ENCODE results near the gene HOXA4. TPM values are rescaled to one million over a fixed set of nuclear protein-coding genes. Genes with fewer than 3 reads are reported as not detected.

The HOXA4 gene
- polyA plus RNA-seq, 1 donor (not counting 4 experiments of a cell fraction or from before 2014, with no cell fraction given), result 1.5 TPM

DNA sequence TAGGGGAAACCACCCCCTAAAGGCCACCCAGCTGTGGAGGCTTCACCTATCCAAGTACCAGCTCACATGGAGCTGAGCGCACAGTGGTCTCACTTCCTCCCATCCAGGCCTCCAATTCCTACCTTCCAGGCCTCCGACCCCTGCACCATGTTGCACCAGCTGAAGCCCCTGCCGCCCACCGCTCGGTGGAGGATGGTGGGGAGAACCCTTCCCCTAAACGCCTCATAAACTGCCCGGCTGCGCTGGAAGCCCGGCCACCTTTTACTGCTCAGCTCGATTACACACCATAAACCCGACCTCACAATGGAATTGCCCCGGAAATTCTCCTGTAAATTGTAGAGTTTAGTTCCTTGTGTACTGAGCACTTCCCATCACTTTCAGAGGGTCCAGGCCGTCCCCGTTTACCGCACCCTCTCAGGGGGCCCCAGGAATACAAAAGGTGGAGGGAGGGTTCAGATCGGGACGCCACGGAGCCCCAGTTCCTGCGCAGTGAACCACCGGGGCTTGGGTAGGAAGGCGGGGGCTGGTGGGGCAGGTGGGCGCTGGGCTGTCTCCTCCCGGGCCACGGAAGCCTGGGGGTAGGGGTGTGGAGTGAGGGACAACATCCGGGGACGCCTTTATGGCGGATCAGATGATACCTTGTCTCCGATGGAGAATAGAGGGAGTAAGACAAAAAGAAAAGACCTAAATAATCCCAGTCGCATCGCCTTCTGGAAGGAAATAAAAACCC is 27.3 kb upstream of the HOXA4 start:
- Histone ChIP-seq H3K79me2 (ENCODE audit: control insufficient read depth, insufficient read depth, low read length) (peaks cover 45% of the 10 kb centered on the region), H3K4me3 (ENCODE audit: control insufficient read depth in 2 of 3, extremely low read depth in 1 of 3, insufficient read depth in 2 of 3, low read depth in 1 of 3, low read length in 3 of 3) (peak overlapping the region; percentile 55 to 94 (median 80)), H3K4me2 (ENCODE audit: control insufficient read depth, extremely low read depth, insufficient read depth, low read depth, low read length) (peak overlapping the region; percentile 98), H3K9me1 (ENCODE audit: control insufficient read depth, extremely low read depth, insufficient read depth, low read length) (no peaks in the 10 kb centered on the region), H3K4me1 (ENCODE audit: control insufficient read depth, extremely low read depth, insufficient read depth, low read length) (peaks cover 69% of the 10 kb centered on the region), H3K27ac (ENCODE audit: control insufficient read depth, insufficient read depth, low read length) (peak overlapping the region; percentile 87), H2AFZ (ENCODE audit: control insufficient read depth, low read length) (peak overlapping the region; percentile 87), H3K27me3 (ENCODE audit: control insufficient read depth, extremely low read depth, insufficient read depth, low read length) (no peaks in the 10 kb centered on the region), H3K36me3 (ENCODE audit: control insufficient read depth in 2 of 2, extremely low read depth in 1 of 2, insufficient read depth in 2 of 2, low read length in 2 of 2) (no peaks in the 10 kb centered on the region), H4K20me1 (ENCODE audit: control insufficient read depth, extremely low read depth, insufficient read depth, low read length) (no peaks in the 10 kb centered on the region), H3K9me3 (ENCODE audit: control insufficient read depth, low read depth, low read length) (no peaks in the 10 kb centered on the region), H3K9ac (ENCODE audit: control insufficient read depth, extremely low read depth, insufficient read depth, low read length) (peak overlapping the region; percentile 90)
- no peak for TF ChIP-seq EZH2 (IDR thresholded peaks at IDR 0.05; ENCODE audit: low read length)
- TF ChIP-seq, protein P1, sequence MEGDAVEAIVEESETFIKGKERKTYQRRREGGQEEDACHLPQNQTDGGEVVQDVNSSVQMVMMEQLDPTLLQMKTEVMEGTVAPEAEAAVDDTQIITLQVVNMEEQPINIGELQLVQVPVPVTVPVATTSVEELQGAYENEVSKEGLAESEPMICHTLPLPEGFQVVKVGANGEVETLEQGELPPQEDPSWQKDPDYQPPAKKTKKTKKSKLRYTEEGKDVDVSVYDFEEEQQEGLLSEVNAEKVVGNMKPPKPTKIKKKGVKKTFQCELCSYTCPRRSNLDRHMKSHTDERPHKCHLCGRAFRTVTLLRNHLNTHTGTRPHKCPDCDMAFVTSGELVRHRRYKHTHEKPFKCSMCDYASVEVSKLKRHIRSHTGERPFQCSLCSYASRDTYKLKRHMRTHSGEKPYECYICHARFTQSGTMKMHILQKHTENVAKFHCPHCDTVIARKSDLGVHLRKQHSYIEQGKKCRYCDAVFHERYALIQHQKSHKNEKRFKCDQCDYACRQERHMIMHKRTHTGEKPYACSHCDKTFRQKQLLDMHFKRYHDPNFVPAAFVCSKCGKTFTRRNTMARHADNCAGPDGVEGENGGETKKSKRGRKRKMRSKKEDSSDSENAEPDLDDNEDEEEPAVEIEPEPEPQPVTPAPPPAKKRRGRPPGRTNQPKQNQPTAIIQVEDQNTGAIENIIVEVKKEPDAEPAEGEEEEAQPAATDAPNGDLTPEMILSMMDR (optimal IDR thresholded peaks at IDR 0.05 in 1 of 3, IDR thresholded peaks at IDR 0.05 in 1 of 3, conservative IDR thresholded peaks at IDR 0.05 in 1 of 3; ENCODE audit: extremely low read depth in 1 of 3, insufficient read depth in 2 of 3, low read length in 3 of 3), result no peak
- DNase-seq (ENCODE audit: low read depth, low spot score) (no peak), FAIRE-seq (no peak)
- dilution Hi-C loops (cut with MboI; ENCODE audit: extremely low pct_ligation_motif_present, low sequenced_read_pairs), result no loop called here

DNA sequence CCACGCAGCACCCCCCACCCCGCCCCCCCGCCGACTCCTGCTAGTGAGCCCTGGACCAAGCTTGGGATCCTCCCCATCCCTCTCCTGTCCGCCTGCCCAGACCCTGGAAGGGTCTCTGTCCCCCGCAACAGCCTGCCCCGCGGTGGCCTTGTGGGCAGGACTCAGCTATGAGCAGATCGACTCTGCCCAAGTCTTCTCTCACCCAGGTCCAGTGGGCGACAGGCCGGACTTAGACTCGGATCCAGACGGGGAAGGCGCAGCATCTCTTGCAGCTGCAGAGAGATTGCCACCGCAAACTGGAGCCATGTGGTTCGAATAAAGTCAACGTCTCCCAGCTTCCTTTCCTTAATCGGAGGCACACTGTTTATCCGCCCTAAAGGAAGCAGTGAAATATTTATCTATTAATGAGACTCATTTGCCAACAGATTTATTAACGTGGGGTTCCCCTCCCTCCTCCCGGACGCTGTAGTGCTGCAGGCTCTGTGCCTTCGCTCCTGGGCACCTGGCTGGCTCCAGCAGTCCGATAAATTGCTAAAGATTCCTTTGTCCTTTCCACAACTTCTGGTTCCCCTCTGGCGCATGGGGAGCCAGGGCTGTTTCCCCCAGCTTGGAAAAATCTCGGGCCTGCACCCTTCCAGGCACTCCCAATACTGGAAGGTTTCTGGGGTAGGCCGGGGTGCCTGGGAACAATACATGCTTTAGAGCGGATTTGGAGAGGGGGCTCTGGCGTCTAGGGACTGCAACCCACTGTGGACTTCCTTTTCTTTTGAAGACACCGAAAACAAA is 26.6 kb upstream of the HOXA4 start:
- FAIRE-seq, result no peak
- Histone ChIP-seq H3K4me3 (ENCODE audit: control insufficient read depth in 2 of 3, extremely low read depth in 1 of 3, insufficient read depth in 2 of 3, low read depth in 1 of 3, low read length in 3 of 3) (peak overlapping the region; percentile 55 to 94 (median 80)), H3K9me1 (ENCODE audit: control insufficient read depth, extremely low read depth, insufficient read depth, low read length) (no peaks in the 10 kb centered on the region), H3K27ac (ENCODE audit: control insufficient read depth, insufficient read depth, low read length) (peak overlapping the region; percentile 87), H2AFZ (ENCODE audit: control insufficient read depth, low read length) (peak overlapping the region; percentile 87), H3K4me2 (ENCODE audit: control insufficient read depth, extremely low read depth, insufficient read depth, low read depth, low read length) (peak overlapping the region; percentile 98), H4K20me1 (ENCODE audit: control insufficient read depth, extremely low read depth, insufficient read depth, low read length) (no peaks in the 10 kb centered on the region), H3K9me3 (ENCODE audit: control insufficient read depth, low read depth, low read length) (no peaks in the 10 kb centered on the region), H3K27me3 (ENCODE audit: control insufficient read depth, extremely low read depth, insufficient read depth, low read length) (no peaks in the 10 kb centered on the region), H3K4me1 (ENCODE audit: control insufficient read depth, extremely low read depth, insufficient read depth, low read length) (peaks cover 76% of the 10 kb centered on the region), H3K79me2 (ENCODE audit: control insufficient read depth, insufficient read depth, low read length) (peaks cover 39% of the 10 kb centered on the region), H3K36me3 (ENCODE audit: control insufficient read depth in 2 of 2, extremely low read depth in 1 of 2, insufficient read depth in 2 of 2, low read length in 2 of 2) (no peaks in the 10 kb centered on the region), H3K9ac (ENCODE audit: control insufficient read depth, extremely low read depth, insufficient read depth, low read length) (peak overlapping the region; percentile 90)
- no peak for TF ChIP-seq EZH2 (IDR thresholded peaks at IDR 0.05; ENCODE audit: low read length)
- TF ChIP-seq, protein P1 (optimal IDR thresholded peaks at IDR 0.05 in 1 of 3, IDR thresholded peaks at IDR 0.05 in 1 of 3, conservative IDR thresholded peaks at IDR 0.05 in 1 of 3; ENCODE audit: extremely low read depth in 1 of 3, insufficient read depth in 2 of 3, low read length in 3 of 3), result no peak
- dilution Hi-C loops (cut with MboI; ENCODE audit: extremely low pct_ligation_motif_present, low sequenced_read_pairs), result no loop called here
- DNase-seq (ENCODE audit: low read depth, low spot score), result no peak
